HG03045 (cell line): Measurements from ENCODE around the gene POLD1.
A peak's percentile ranks its signal among the peaks of the same experiment; 100 is the strongest.
"Not testable (repeated sequence)": the region's sequence is repeated elsewhere in the genome, so short reads cannot be mapped to it uniquely, and the experiment has no call there.

Experiments
- ATAC-seq: cut with Tn5 transposase; IDR thresholded peaks from one replicate; pipeline ENCODE4 v1.9.1; 2021; ENCODE audit warnings: mild to moderate bottlenecking, moderate library complexity; ENCODE audit not compliant: unreplicated experiment

POLD1 gene

DNA sequence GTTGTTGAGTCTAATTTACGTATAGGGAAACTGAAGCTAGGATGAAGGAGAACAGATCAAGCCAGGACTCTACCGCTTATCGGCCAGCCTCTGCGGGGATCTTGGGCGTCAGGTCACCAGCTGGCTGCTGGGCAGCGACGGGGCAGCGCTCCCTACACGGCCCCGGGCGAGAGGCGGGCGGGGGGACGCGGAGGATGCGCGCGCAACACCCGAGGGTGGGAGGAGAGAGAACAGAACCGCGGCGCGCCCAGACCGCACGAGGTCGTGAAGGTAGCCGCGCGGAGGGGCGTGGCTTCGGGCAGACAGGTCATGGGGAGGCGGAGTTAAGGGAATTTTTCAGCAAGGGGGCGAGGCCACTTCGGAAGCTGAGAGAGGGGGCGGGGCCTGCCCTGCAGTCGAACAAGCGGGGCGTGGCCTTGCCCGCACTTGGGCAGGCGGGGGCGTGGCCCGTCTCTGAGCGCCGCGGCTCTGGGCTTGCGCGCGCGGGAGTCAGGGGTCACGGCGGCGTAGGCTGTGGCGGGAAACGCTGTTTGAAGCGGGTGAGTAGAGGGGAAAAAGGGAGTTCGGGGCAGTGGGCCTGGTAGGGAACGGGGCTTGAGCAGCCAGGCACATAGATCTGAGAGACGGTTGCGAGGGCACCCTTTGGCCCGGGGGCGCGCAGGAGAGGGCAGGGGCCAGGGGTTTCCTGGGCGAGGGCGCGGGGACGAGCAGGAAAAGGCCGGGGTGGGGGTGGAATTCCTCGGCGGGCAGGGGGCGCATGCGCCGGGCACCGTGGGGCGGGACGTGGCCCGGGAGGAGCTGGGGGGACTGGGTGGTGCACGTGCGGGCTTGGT is at the start of gene POLD1:
Gene POLD1 (plus strand): TSS at position 496 of the 833 bp plus-strand sequence. CDS start 14,505 bp downstream, outside the sequence.
- ATAC-seq, result peak; percentile 83

DNA sequence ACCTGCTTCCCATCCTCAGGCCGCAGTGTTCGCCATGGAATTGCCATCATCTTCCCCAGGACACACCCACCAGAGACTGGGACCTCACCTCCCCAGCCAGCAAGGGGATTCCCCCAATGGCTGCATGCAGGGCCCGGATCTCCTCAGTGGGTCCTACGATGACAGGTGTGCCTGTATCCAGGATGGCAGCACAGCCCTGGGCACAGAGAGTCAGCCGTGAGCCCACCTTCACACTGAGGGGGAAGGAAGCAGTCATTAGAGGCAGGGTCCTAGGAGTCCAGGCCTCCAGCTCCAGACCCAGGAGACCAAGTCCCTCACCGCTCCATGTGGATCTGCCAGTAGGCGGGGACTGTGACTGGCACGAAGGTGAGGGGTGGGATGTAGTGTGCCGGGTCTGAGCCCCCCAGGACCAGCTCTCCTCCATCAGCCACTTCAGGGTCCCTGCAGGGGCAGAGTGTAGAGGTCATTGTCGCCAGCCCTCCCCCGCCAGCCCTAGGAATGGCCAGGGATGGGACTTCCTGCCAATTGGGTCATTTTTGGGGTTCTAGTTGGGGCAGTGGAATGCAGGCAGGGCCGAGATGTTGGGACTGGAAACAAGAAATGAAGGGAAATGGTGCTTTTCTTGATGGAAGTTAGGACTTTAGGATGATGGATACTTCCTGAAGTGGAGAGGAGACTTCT is 49.3 kb upstream of the POLD1 start:
- no peak for ATAC-seq

- ATAC-seq, result not testable (repeated sequence)
These were observed 47.1 kb upstream of the POLD1 start for GRCh38 chr19:50337031-50337430.

DNA sequence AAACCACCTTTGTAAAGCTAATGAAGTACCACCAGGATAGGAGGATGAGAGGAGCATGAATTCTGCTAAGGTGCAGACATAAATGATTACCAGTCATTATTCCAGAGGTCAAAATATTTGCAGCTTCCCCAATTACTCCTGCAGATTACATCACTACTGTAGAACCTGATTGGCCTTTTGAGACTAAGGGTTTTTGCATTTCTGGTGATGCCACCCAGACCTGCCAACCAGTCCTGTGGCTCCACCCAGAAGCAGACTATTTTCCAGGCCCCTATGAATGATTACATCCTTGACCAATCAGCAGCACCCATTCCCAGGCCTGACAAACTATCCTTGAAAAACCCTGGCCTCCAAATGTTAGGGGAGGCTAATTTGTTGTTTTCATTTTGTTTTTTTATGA is 43.8 kb upstream of the POLD1 start:
- ATAC-seq, result no peak

GRCh38 chr19:50341091-50341564 is 43.0 kb upstream of the POLD1 start:
- ATAC-seq, result peak; percentile 48

GRCh38 chr19:50344661-50345318 is 39.4 kb upstream of the POLD1 start:
- no peak for ATAC-seq

- ATAC-seq, result not testable (repeated sequence)
These were observed 37.0 kb upstream of the POLD1 start for GRCh38 chr19:50347089-50347581.

DNA sequence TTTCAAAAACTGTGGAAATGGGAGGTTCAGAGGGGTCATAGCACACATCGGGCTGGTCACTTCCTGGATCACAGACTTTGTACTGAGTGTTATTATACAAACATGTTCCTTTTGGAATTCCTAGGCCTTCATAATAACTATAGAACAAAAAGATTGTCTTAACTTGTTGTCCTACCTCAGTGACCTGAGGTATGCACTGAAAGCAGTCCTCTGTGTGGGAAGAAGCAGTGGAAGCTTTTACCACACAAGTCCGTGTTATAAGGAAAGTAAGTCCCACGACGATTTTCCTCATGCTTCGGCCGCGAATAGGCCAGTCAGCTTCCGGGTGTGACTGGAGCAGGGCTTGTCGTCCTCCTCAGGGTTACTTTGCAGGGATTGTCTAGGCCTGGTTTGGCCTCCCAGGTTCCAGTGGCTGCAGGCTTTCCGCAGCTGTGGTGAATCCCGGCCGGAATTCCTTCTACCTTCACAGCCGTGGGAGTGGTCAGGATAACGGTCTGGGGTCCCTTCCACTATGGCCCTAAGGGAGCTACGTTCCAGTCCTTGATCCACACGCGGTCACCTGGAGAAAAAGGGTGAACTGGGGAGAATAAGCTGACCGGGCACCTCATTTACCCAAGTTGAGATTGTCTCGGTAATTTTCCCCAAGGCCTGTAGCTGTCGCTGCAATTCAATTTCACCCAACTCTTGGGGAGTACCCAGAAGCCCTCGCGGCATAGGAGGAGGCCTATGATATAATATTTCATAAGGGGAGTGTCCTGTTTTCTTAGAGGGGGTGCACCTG is 34.7 kb upstream of the POLD1 start:
- no peak for ATAC-seq

DNA sequence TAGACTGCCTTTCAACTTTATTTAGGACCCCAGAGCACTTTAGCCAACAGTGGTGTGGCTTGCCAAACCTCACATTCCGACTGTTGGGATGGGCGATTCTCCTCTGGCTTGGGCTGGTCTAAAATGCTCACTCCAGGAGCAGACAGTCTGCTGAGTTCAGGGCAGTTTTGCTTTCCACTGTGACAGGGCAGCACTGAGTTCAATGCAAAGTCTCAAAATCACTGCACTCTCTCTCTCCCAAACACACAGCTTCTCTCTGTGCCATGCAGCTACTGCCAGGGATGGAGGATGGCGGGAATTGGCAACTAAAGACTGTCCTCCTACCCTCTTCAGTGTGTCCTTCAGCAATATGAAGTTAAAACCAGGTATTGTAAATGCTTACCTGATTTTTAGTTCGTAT is 31.9 kb upstream of the POLD1 start:
- no peak for ATAC-seq

GRCh38 chr19:50353487-50353880 is 30.7 kb upstream of the POLD1 start:
- not testable (repeated sequence) for ATAC-seq

DNA sequence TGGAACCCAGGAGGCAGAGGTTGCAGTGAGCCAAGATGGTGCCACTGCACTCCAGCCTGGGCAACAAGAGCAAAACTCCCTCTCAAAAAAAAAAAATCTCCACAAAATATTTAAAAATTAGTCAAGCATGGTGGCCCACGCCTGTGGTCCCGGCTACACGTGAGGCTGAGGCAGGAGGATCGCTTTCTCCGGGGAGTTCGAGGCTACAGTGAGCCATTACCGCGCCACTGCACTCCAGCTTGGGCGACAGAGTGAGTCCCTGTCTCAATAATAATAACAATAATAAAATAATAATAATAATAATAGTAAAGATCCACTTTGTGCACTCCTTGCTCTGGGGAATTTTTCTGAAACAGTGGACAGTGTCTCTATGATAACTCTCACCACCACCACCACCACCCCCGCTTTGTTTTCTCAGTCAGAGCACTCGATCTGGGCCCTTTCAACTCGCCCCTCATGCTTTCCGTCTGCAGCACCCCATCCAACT is 27.4 kb upstream of the POLD1 start:
- ATAC-seq, result no peak

DNA sequence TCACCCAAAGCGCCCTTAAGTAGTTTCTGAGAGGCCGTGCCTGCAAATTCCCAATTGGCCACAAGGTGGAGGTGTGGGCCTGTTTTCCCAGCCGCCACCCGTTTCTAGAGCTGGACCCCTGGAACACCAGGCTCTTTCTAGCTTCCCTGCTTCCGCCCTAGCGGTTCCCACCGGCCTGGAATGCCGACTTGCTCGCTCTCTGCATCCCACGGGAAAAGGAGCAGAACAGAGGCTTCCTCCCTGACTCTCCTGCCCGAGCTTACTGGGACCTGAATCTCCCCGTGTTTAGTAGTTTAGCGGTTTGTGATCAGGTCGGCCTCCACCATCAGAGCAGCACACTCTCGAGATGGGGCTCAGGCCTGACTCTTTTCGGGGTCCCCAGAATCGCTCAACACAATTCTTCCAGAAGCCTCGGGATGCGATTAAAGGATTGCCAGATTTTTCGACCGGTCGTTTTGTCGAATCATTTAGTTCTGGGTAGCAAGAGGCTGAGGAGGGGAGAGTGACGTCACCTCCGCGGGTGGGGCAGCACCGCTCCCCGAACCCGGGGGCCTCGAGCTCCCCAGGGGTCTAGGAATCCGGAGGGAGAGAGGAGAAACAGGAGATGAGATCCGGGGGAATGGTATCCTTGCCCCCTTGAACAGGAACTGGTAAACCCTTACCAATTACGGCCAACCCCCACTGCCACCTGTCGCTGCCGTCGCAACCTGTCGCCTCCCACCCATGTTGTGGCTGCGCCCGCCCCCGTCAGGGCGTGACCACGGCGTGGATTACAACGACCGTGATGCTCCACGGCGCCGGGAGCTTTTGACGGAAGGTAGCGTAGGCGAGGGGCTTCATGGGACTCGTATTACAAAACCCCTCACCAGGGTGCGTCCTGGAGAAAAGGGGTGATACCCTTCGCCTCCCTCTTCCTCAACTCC is 26.7 kb upstream of the POLD1 start:
- ATAC-seq, result peak; percentile 55

GRCh38 chr19:50358483-50359327 is 25.4 kb upstream of the POLD1 start:
- ATAC-seq, result peak; percentile 47

GRCh38 chr19:50359328-50359818 is 24.8 kb upstream of the POLD1 start:
- ATAC-seq, result no peak

GRCh38 chr19:50361290-50362029 is 22.7 kb upstream of the POLD1 start:
- no peak for ATAC-seq

- no peak for ATAC-seq
These were observed 22.1 kb upstream of the POLD1 start for GRCh38 chr19:50362030-50362412.

- no peak for ATAC-seq
These were observed 21.3 kb upstream of the POLD1 start for GRCh38 chr19:50362656-50363424.
